Measurements from ENCODE around the gene ACOT8. TPM values are rescaled to one million over a fixed set of nuclear protein-coding genes. Genes with fewer than 3 reads are reported as not detected.
A peak's percentile ranks its signal among the peaks of the same experiment; 100 is the strongest.
"Not testable (repeated sequence)": the region's sequence is repeated elsewhere in the genome, so short reads cannot be mapped to it uniquely, and the experiment has no call there.

ACOT8 gene
- total RNA-seq, 1 donor from 2014 or later: 27.6 TPM

DNA sequence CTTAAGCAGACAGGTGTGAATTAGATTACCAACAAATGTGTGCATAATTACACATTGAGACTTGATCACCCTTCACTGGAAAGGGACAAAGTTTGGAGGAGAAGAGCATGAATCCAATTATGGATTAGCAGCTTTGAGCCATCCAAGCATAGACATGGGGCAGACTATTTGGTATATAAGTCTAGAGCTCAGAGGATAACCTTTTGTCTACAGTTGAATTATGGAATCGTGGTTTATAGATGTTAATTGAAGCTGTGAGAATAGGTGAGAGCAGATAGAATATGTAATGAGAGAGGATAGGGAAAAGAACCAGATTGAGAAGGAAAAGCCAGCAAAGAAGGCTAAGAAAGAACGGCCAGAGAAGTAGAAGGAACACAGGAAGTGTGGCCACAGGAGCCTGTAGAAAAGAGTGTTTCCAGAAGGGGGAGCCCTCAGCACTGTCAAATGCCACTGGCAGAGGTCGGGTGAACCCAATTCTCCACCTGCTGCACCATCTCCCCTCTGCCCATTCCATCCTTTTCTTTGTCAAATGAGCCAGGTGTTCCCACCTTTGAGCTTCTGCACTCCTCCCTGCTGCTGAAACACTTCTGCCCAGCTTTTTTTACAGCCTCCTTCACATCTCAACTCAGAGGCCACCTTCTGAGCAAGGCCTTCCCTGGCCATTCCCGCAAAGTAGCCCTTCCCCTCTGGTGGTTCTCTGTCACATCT lies 58.1 kb downstream of the ACOT8 start:
- Mint-ChIP-seq H3K27ac (peak overlapping the region; percentile 77), H3K27me3 (no peaks in the 10 kb centered on the region), H3K4me1 (peaks cover 19% of the 10 kb centered on the region), H3K9me3 (no peaks in the 10 kb centered on the region), H3K4me3 (no peak overlapping the region), H3K36me3 (ENCODE audit: low read depth) (peaks cover 53% of the 10 kb centered on the region)
- intact Hi-C loops (cut with micrococcal nuclease): loop anchor here (2.0 kb wide), 1 partner anchor 172 kb away; no protein-coding TSS in a partner anchor
- DNase-seq: peak; percentile 92

DNA sequence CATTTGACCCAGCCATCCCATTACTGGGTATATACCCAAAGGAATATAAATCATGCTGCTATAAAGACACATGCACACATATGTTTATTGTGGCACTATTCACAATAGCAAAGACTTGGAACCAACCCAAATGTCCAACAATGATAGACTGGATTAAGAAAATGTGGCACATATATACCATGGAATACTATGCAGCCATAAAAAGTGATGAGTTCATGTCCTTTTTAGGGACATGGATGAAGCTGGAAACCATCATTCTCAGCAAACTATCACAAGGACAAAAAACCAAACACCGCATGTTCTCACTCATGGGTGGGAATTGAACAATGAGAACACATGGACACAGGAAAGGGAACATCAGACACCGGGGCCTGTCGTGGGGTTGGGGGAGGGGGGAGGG lies 59.2 kb downstream of the ACOT8 start:
- H3K9me3 Mint-ChIP-seq, H3K4me3 Mint-ChIP-seq, H3K27ac Mint-ChIP-seq, H3K27me3 Mint-ChIP-seq, DNase-seq: not testable (repeated sequence)
- peaks cover 21% of the 10 kb centered on the region for H3K4me1 Mint-ChIP-seq
- intact Hi-C loops (cut with micrococcal nuclease): loop anchor here (2.0 kb wide), 1 partner anchor 173 kb away; no protein-coding TSS in a partner anchor
- peaks cover 53% of the 10 kb centered on the region for H3K36me3 Mint-ChIP-seq (ENCODE audit: low read depth)

DNA sequence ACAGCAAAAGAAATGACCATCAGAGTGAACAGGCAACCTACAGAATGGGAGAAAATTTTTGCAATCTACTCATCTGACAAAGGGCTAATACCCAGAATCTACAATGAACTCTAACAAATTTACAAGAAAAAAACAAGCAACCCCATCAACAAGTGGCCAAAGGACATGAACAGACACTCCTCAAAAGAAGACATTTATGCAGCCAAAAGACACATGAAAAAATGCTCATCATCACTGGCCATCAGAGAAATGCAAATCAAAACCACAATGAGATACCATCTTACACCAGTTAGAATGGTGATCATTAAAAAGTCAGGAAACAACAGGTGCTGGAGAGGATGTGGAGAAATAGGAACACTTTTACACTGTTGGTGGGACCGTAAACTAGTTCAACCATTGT lies 59.7 kb downstream of the ACOT8 start:
- H3K27me3 Mint-ChIP-seq; H3K27ac Mint-ChIP-seq; intact Hi-C loops (cut with micrococcal nuclease); DNase-seq; H3K9me3 Mint-ChIP-seq; H3K4me3 Mint-ChIP-seq: not testable (repeated sequence)
- peaks cover 53% of the 10 kb centered on the region for H3K36me3 Mint-ChIP-seq (ENCODE audit: low read depth)
- peaks cover 26% of the 10 kb centered on the region for H3K4me1 Mint-ChIP-seq

DNA sequence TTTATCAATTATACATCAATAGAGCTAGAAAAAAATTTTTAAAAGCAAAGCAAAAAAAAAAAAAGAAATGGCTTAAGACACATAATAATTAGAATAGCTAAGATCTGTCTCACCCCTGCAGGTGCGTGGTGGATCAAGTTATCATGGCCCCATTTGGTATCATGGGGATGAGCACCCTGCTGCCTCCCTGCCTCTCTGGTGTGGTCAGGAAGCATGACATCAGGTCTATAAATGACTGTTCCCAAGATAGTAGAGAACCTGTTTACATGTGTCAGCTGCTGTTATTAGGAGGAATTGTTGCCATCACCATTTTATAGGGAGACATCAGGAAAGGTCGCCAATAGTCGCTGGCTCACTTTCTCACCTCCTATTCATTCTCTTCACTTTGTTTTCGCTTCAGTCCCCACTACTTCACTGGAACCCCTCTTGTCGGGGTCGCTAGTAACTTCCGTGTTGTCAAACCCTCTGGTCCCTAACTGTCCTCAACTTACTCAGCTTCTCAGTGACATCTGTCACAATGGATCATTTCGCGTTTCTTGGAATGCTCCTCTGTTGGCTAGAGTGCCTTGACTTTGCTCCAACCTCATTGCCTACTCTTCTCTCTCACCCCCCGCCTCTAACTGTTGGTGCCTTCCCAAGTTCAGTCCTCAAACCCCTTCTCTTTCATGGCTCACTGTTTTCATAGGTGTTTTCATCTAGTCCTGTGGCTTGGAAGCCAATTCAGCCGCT lies 60.7 kb downstream of the ACOT8 start:
- intact Hi-C loops (cut with micrococcal nuclease): no loop called here
- no peak for DNase-seq
- Mint-ChIP-seq H3K4me1 (peaks cover 29% of the 10 kb centered on the region), H3K9me3 (no peaks in the 10 kb centered on the region), H3K36me3 (ENCODE audit: low read depth) (peaks cover 44% of the 10 kb centered on the region), H3K4me3 (no peak overlapping the region), H3K27me3 (no peaks in the 10 kb centered on the region), H3K27ac (no peak overlapping the region)

DNA sequence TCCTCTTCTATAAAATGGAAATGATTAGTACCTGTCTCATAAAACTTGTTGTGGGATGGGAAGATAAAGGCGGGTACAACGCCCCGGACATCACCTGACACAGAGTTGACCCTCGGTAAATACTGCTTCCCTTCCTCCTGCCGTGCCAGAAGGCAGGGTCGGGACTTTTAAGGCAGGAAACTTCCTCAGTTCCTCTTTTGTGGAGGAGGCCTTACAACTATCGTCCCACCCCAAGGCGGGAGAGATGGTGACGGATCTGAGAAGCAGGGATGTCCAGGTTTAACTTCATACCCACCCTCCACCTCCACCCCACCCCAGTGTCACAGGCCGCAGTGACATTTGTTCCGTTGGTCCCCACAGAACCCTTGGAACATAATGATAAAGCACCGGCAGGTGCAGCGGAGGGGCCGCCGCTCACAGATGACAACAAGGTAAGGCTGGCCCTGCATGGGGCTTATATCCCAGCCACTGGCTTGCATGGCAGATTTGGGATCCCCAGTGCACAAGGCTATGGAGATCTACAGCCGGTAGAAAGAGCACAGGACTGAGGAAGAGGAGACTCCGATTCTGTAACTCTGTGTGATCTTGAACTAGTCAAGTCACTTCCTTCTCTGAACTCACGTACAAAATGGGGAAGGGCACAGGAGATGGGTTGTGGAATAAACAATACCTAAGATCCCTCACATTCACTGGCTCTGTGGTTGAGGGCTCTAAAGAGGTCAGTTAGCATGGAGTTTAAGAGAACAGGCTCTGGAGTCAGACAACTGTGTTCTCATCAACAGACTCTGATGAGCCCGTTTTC lies 64.7 kb downstream of the ACOT8 start:
- no peak for DNase-seq
- peak overlapping the region; percentile 82 for H3K4me3 Mint-ChIP-seq
- peak overlapping the region; percentile 84 for H3K27ac Mint-ChIP-seq
- intact Hi-C loops (cut with micrococcal nuclease): loop anchor here (5.0 kb wide), 1 partner anchor 435 kb away; no protein-coding TSS in a partner anchor
- H3K9me3 Mint-ChIP-seq: no peaks in the 10 kb centered on the region
- peaks cover 19% of the 10 kb centered on the region for H3K4me1 Mint-ChIP-seq
- H3K27me3 Mint-ChIP-seq: no peaks in the 10 kb centered on the region
- H3K36me3 Mint-ChIP-seq (ENCODE audit: low read depth): peaks cover 32% of the 10 kb centered on the region

Other genes with a start within 250 kb of the ACOT8 start
- gene WFDC10A, start 227.7 kb downstream of the ACOT8 start, total RNA-seq: not detected in 2 replicates
- not detected in 2 replicates for gene WFDC9, start 226.1 kb downstream of the ACOT8 start, total RNA-seq
- gene WFDC11, start 187.2 kb downstream of the ACOT8 start, total RNA-seq: not detected in 2 replicates
- not detected in 2 replicates for gene WFDC13, start 155.4 kb downstream of the ACOT8 start, total RNA-seq
- gene WFDC10B, start 152.4 kb downstream of the ACOT8 start, total RNA-seq: not detected in 2 replicates
- not detected in 2 replicates for gene SPINT4, start 135.0 kb downstream of the ACOT8 start, total RNA-seq
- not detected in 2 replicates for gene WFDC3, start 65.5 kb downstream of the ACOT8 start, total RNA-seq
- 31.9 and 35.3 TPM in 2 replicates for gene DNTTIP1, start 65.4 kb downstream of the ACOT8 start, total RNA-seq
- gene UBE2C, start 44.7 kb downstream of the ACOT8 start, total RNA-seq: 113 and 115 TPM in 2 replicates
- gene TNNC2, start 30.1 kb downstream of the ACOT8 start, total RNA-seq: not detected in 2 replicates
- gene SNX21, start 23.6 kb downstream of the ACOT8 start, total RNA-seq: 0.47 and 0.89 TPM in 2 replicates
- 5.5 and 6.0 TPM in 2 replicates for gene ZSWIM3, start 222 bp upstream of the ACOT8 start, total RNA-seq
- 9.4 and 10.4 TPM in 2 replicates for gene ZSWIM1, start 23.8 kb upstream of the ACOT8 start, total RNA-seq
- gene SPATA25, start 30.2 kb upstream of the ACOT8 start, total RNA-seq: 0.47 and 1.8 TPM in 2 replicates
- 2.0 and 2.4 TPM in 2 replicates for gene NEURL2, start 33.8 kb upstream of the ACOT8 start, total RNA-seq
- 48.7 and 50.8 TPM in 2 replicates for gene CTSA, start 33.9 kb upstream of the ACOT8 start, total RNA-seq
- gene PLTP, start 54.8 kb upstream of the ACOT8 start, total RNA-seq: 3.2 and 4.0 TPM in 2 replicates
- gene PCIF1, start 77.3 kb upstream of the ACOT8 start, total RNA-seq: 26.1 and 27.8 TPM in 2 replicates
- 37.5 and 39.5 TPM in 2 replicates for gene ZNF335, start 114.8 kb upstream of the ACOT8 start, total RNA-seq
- 0.19 and 0.28 TPM in 2 replicates for gene MMP9, start 151.5 kb upstream of the ACOT8 start, total RNA-seq
- not detected in 2 replicates for gene SLC12A5, start 171.8 kb upstream of the ACOT8 start, total RNA-seq
- 27.6 and 30.3 TPM in 2 replicates for gene NCOA5, start 232.6 kb upstream of the ACOT8 start, total RNA-seq

All from activated CD4-positive, alpha-beta T cell treated with anti-CD3 and anti-CD28 coated beads, Interleukin-2, amount 10 ng/mL, durations not matched to agents 24 days and 14 days (primary cell).